Thyroid gland (tissue), 4 donors: ENCODE measurements around the gene TSGA10IP. TPM values are rescaled to one million over a fixed set of nuclear protein-coding genes. Genes with fewer than 3 reads are reported as not detected.

ENCODE experiments used
- DNase-seq, 2 donors: peaks; one replicate each; pipeline ENCODE4 v3.0.0-alpha.2; 2019
- H3K27ac ChIP-seq, 3 donors: fragments of 200-600 bp; sonication (generic); 1 replicate in 2 of 3; 2 replicates in 1 of 3; pipeline ENCODE4 v1.5.1; 2016 to 2019; ENCODE audit warnings: mild to moderate bottlenecking in 1 of 3, moderate library complexity in 1 of 3
- H3K27me3 ChIP-seq: fragments of 200-600 bp; sonication (generic); one replicate; pipeline ENCODE4 v1.5.1; 2019
- H3K36me3 ChIP-seq, 2 donors: fragments of 200-600 bp; sonication (generic); one replicate each; pipeline ENCODE4 v1.5.1; 2016 to 2019
- H3K4me1 ChIP-seq, 2 donors: fragments of 200-600 bp; sonication (generic); one replicate each; pipeline ENCODE4 v1.5.1; 2017 to 2019
- H3K4me3 ChIP-seq, 3 donors: fragments of 200-600 bp; sonication (generic); replicated peaks in 1 of 3; 1 replicate in 2 of 3; 2 replicates in 1 of 3; pipeline ENCODE4 v1.5.1; 2016; ENCODE audit warnings: mild to moderate bottlenecking in 1 of 3
- H3K9me3 ChIP-seq: fragments of 200-600 bp; sonication (generic); one replicate; pipeline ENCODE4 v1.5.1; 2017
- POLR2A ChIP-seq, 2 donors: fragments of 450-650 bp; IDR thresholded peaks; one replicate each; pipeline ENCODE4 v1.6.1; 2017; ENCODE audit warnings: antibody characterized with exemption in 2 of 2, mild to moderate bottlenecking in 2 of 2, moderate library complexity in 1 of 2
- WGBS, 2 donors: methylation state at CpG; one replicate each; pipeline ENCODE4 v1.1.5; 2017; 5-methylcytosine and 5-hydroxymethylcytosine counted together
- intact Hi-C: fragments of 100-400 bp; cut with DNase I; formaldehyde crosslinking; loops from one replicate; pipeline ENCODE4 v1.15.1; 2023
- total RNA-seq, 4 donors: library from RNA; depleted of rRNA; stranded (reverse); fragments of >200 nt; gene quantifications; one replicate each; pipeline ENCODE4 v1.2.3, GENCODE V29; 2016
- TF ChIP-seq, protein P1 (sequence below), 6 experiments: fragments of 200-600 bp in 3 of 6; fragments of 450-650 bp in 3 of 6; sonication (generic) in 3 of 6; IDR thresholded peaks; one replicate each; pipeline ENCODE4 v1.5.1; 2016 to 2019; ENCODE audit warnings: antibody characterized with exemption in 6 of 6, mild to moderate bottlenecking in 2 of 6, inconsistent platforms in 1 of 6, moderate library complexity in 1 of 6

Gene TSGA10IP
- total RNA-seq, 4 donors from 2014 or later: 0.33 TPM; not detected in 3

DNA sequence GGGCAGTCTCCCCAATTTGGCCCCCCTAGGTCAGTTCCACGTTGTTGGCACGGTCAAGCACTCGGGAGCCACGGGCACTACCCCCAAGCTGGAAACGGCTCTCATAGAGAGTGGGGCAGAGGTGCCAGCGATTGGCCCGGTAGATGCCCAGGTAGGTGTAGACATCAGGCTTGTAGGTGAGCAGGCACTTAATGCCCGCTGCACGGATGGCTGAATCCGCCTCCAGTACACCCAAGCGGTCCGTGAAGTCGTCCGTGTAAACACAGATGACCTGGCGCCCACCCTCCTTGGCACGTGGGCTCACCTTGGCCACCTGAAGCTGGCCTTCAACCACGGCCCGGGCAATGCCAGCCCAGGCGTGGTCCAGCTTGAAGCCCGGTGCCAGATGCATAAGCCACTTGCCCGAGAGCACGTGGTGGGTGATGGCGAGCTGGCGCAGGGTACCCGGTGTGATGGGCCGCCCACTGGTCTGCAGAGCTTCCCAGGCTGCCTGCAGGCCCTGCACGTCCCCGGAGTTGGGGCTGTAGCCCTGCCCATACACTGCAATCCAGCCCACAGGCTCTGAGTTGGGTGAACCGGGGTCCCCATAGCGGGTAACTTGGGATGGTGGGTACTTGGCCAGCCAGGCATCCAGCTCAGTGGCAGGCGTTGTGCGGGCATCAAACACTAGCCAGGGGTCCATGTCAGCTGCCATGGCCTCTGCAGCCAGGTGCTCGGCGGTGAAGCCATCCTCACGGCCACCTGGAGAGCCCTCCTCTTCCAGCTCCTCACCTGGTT lies 27.7 kb upstream of the TSGA10IP start:
- 45 to 55% methylated on average over 6 to 22 of the region's 35 CpGs for WGBS, 2 donors
- intact Hi-C loops: loop anchor here (5.0 kb wide), 1 partner anchor 45 kb away; the partner anchor contains the start of gene SART1
- Histone ChIP-seq H3K27ac (peak overlapping the region in 2 of 3 donors; percentile 82 to 85), H3K36me3 (peaks cover 0 to 8% of the 10 kb centered on the region in 2 donors), H3K9me3 (no peaks in the 10 kb centered on the region), H3K4me1 (peaks cover 27 to 47% of the 10 kb centered on the region in 2 donors), H3K27me3 (no peaks in the 10 kb centered on the region), H3K4me3 (peak overlapping the region in 1 of 3 donors; percentile 84)
- DNase-seq: peak; percentile 65 to 77
- TF ChIP-seq, protein P1, sequence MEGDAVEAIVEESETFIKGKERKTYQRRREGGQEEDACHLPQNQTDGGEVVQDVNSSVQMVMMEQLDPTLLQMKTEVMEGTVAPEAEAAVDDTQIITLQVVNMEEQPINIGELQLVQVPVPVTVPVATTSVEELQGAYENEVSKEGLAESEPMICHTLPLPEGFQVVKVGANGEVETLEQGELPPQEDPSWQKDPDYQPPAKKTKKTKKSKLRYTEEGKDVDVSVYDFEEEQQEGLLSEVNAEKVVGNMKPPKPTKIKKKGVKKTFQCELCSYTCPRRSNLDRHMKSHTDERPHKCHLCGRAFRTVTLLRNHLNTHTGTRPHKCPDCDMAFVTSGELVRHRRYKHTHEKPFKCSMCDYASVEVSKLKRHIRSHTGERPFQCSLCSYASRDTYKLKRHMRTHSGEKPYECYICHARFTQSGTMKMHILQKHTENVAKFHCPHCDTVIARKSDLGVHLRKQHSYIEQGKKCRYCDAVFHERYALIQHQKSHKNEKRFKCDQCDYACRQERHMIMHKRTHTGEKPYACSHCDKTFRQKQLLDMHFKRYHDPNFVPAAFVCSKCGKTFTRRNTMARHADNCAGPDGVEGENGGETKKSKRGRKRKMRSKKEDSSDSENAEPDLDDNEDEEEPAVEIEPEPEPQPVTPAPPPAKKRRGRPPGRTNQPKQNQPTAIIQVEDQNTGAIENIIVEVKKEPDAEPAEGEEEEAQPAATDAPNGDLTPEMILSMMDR (IDR thresholded peaks at IDR 0.05): no peak
- no peak for TF ChIP-seq POLR2A (IDR thresholded peaks at IDR 0.05)

DNA sequence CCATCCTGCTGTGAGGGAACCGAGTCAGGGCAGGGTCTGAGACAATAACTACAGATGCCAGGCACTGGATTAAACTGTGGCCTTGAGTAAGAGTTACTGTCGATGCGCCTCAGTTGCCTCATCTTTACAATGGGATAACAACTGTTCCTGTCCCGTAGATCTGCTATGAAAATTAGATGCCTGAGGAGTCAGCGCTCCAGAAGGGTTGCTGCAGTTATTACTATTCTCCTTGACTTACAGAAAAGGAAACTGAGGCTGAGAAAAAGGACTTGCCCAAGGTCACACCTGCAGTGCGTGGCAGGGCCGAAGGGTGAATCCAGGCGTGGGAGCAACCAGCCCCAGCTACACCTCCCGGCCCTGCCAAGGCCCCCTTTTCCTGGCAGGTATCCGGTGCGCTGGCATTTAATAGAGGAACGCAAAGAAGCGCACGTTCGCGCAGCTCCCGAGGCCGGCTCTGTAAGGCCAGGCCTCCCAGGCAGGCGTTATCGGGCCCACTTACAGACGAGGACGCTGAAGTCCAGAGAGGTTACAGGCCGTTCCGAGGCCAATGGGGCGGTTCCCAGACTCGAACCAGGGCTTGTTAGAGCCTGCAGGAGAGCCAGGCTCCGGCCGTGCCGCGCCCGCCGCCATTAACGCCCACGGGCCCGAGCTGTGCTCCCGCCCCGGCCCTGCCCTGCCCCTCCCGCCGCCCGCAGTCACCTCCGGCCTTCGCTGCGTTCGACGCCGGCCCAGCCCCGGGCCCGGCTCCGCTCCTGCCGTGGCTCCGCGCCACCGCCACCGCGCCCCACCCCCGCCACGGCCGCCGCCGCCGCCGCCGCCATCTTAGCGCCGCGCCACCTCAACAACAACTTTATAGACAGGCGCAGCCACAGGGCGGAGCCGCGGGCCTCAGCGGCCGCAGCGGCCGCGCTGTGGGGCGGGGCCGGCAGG lies 26.8 kb upstream of the TSGA10IP start, which contains the start of gene C11orf68:
Gene C11orf68, minus strand, starts transcription at position 852 of the 930 bp plus-strand sequence. Its CDS starts 31 bp downstream, at position 821.
- 9 to 38% methylated on average over 8 to 34 of the region's 77 CpGs for WGBS, 2 donors
- DNase-seq: peak in 1 of 2 donors; percentile 53
- TF ChIP-seq, protein P1 (IDR thresholded peaks at IDR 0.05): no peak
- TF ChIP-seq POLR2A (IDR thresholded peaks at IDR 0.05): peak in 1 of 2 donors; percentile 64
- Histone ChIP-seq H3K4me3 (peak within 1 kb of the TSS; percentile 95 to 99 (median 96)), H3K27ac (peak within 1 kb of the TSS; percentile 82 to 85 (median 85)), H3K27me3 (no peaks in the 10 kb centered on the region), H3K9me3 (no peaks in the 10 kb centered on the region), H3K36me3 (peaks cover 3 to 17% of the 10 kb centered on the region in 2 donors), H3K4me1 (peaks cover 27 to 47% of the 10 kb centered on the region in 2 donors)
- intact Hi-C loops: loop anchor here (5.0 kb wide), 1 partner anchor 44 kb away; the partner anchor contains the start of gene SART1

DNA sequence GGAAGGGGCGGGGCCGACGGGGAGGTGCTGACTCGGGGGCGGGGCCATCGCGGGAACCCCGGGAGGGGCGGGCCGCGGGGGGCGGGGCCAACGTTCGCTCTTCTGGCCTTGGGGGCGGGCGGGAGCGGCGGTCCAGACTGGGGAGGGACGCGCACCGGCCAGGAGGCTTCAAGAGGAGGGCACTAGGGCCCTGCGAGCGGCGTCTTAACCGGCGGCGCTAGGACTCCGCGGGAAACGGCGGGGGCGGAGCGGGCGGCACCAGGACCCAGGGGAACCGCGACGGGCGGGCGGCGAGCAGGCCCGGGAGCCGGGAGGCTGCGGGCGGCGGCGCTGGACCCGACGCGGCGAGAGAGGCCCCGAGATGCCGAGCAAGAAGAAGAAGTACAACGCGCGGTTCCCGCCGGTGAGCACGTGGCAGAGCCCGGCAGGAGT lies 26.1 kb upstream of the TSGA10IP start, which contains the start of gene DRAP1:
Gene DRAP1, plus strand, starts transcription at position 286 of the 432 bp plus-strand sequence. Its CDS starts 76 bp downstream, at position 362.
- Histone ChIP-seq H3K36me3 (peaks cover 3 to 19% of the 10 kb centered on the region in 2 donors), H3K4me1 (peaks cover 27 to 47% of the 10 kb centered on the region in 2 donors), H3K27me3 (no peaks in the 10 kb centered on the region), H3K4me3 (peak within 1 kb of the TSS; percentile 95 to 99 (median 96)), H3K27ac (peak within 1 kb of the TSS; percentile 82 to 85 (median 85)), H3K9me3 (no peaks in the 10 kb centered on the region)
- peak; percentile 99 for DNase-seq
- WGBS, 2 donors: 0% methylated on average over 2 of the region's 59 CpGs; no CpG with 5 or more reads in 1 of the 2 donors
- intact Hi-C loops: loop anchor here (5.0 kb wide), 1 partner anchor 43 kb away; the partner anchor contains the start of gene SART1
- TF ChIP-seq, protein P1 (IDR thresholded peaks at IDR 0.05): peak in 2 of 6 experiments; percentile 5 to 35
- TF ChIP-seq POLR2A (IDR thresholded peaks at IDR 0.05): peak; percentile 52 to 80

DNA sequence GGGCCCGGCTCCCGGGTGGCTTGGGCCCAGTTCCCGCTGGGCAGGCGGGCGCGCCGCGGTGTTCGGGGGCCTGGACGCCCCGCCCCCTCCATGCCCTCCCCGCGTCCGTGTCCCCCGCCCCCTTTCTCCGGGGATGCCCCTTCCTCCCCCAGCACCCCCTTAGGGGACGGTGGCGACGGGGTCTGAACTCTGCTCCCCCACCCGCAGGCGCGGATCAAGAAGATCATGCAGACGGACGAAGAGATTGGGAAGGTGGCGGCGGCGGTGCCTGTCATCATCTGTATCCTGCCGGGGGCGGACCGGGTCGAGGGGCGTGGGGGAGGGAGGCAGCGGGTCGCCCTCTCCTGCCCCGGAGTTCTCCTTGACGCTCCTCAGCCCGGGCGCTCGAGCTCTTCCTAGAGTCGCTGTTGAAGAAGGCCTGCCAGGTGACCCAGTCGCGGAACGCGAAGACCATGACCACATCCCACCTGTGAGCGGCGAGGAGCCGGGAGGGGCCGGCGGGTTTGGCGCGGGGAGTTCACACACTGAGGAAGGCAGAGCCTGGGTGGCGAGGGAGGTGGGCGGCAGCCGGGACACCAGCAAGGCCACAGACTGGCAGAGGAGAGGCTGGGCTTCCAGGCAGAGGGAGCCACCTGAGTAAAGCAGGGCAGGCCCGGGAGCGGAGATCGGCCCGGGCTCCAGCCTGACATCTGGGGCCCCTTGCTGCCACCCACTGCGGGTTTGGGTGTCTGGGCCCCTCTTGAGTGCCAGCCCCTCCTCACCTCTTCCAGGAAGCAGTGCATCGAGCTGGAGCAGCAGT lies 25.5 kb upstream of the TSGA10IP start:
- Histone ChIP-seq H3K9me3 (no peaks in the 10 kb centered on the region), H3K27ac (peak overlapping the region; percentile 67 to 75 (median 69)), H3K4me1 (peaks cover 28 to 50% of the 10 kb centered on the region in 2 donors), H3K36me3 (peaks cover 3 to 19% of the 10 kb centered on the region in 2 donors), H3K27me3 (no peaks in the 10 kb centered on the region), H3K4me3 (peak overlapping the region; percentile 93 to 99 (median 95))
- 0% methylated on average over 8 to 19 of the region's 60 CpGs for whole genome bisulfite sequencing, 2 donors
- peak; percentile 74 to 77 for DNase-seq
- no peak for TF ChIP-seq POLR2A (IDR thresholded peaks at IDR 0.05)
- TF ChIP-seq, protein P1 (IDR thresholded peaks at IDR 0.05): no peak
- intact Hi-C loops: loop anchor here (5.0 kb wide), 1 partner anchor 43 kb away; the partner anchor contains the start of gene SART1
